Adrenal gland (tissue), 5 donors: ENCODE measurements around the gene CA9.

Source experiments
- POLR2A ChIP-seq, 2 donors: fragments of 450-650 bp; IDR thresholded peaks; one replicate each; pipeline ENCODE4 v1.6.1; 2017; ENCODE audit warnings: antibody characterized with exemption in 2 of 2, mild to moderate bottlenecking in 2 of 2, moderate library complexity in 1 of 2
- TF ChIP-seq, protein P1 (sequence below), 6 experiments: fragments of 450-650 bp in 4 of 6; fragments of 200-600 bp in 2 of 6; sonication (generic) in 1 of 6; IDR thresholded peaks; 1 replicate in 5 of 6; 2 replicates in 1 of 6; pipeline versions ENCODE4 v1.5.1 to v1.8.0; 2016 to 2021; ENCODE audit warnings: antibody characterized with exemption in 6 of 6, mild to moderate bottlenecking in 2 of 6, moderate library complexity in 1 of 6
- donor health status: DM: no; HTN: no; CAD: no.

DNA sequence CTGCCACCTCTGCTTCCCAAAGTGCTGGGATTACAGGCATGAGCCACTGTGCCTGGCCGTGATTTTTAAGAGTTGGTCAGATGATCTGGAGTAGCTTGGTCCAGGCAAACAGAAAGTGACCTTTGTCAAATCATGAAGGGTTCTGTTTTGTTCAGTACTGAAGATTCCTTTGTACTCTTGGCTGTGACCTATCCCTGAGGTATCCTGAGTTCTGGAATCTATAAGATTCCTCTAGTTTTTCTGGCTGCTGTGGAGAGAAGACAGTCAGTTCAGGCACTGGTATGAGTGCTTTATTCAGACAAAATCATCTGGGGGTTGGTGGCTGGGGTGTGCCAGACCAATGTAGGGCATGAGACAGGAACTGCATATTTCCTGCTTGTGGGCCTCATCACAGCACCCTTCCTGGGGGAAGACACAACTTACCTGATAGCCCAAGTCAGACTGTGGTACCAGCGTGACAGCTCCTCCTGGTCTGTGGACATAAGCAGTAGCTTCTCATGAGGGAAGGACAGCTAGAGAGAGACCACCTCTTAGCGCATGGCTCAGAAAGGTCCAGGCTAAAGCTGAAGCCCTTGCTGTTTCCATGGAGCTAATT is 11.9 kb upstream of the CA9 start:
- TF ChIP-seq, protein P1, sequence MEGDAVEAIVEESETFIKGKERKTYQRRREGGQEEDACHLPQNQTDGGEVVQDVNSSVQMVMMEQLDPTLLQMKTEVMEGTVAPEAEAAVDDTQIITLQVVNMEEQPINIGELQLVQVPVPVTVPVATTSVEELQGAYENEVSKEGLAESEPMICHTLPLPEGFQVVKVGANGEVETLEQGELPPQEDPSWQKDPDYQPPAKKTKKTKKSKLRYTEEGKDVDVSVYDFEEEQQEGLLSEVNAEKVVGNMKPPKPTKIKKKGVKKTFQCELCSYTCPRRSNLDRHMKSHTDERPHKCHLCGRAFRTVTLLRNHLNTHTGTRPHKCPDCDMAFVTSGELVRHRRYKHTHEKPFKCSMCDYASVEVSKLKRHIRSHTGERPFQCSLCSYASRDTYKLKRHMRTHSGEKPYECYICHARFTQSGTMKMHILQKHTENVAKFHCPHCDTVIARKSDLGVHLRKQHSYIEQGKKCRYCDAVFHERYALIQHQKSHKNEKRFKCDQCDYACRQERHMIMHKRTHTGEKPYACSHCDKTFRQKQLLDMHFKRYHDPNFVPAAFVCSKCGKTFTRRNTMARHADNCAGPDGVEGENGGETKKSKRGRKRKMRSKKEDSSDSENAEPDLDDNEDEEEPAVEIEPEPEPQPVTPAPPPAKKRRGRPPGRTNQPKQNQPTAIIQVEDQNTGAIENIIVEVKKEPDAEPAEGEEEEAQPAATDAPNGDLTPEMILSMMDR (IDR thresholded peaks at IDR 0.05) = no peak
- no peak for TF ChIP-seq POLR2A (IDR thresholded peaks at IDR 0.05)
